ENCODE results near the gene INSYN2A.

DNA sequence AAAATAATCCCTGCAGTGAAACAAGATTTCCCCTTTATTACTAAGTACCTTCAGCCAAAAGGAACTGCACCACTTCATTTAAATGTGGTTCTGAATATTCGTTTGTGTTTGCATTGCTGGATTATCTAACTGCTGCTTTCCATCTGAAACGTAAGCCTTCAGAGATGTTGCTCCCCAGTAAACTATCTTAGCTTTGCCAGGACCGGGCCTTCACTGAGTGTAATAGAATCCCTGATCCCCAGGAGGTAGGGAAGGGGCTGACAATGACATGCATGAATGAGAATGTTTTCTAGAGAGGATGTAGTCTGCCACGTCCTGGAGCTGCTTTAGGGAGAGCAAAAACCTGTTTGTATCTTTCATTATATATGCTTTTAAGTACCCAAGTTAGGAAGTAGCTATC is 19.5 kb upstream of the INSYN2A start:
- TF ChIP-seq, protein P1, sequence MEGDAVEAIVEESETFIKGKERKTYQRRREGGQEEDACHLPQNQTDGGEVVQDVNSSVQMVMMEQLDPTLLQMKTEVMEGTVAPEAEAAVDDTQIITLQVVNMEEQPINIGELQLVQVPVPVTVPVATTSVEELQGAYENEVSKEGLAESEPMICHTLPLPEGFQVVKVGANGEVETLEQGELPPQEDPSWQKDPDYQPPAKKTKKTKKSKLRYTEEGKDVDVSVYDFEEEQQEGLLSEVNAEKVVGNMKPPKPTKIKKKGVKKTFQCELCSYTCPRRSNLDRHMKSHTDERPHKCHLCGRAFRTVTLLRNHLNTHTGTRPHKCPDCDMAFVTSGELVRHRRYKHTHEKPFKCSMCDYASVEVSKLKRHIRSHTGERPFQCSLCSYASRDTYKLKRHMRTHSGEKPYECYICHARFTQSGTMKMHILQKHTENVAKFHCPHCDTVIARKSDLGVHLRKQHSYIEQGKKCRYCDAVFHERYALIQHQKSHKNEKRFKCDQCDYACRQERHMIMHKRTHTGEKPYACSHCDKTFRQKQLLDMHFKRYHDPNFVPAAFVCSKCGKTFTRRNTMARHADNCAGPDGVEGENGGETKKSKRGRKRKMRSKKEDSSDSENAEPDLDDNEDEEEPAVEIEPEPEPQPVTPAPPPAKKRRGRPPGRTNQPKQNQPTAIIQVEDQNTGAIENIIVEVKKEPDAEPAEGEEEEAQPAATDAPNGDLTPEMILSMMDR (IDR thresholded peaks at IDR 0.05): no peak
- TF ChIP-seq POLR2A (IDR thresholded peaks at IDR 0.05): no peak

Data from Peyer's patch (tissue), 4 donors.